GM12872 (cell line): ENCODE data around the gene HDX.

Source experiments
- CTCF ChIP-seq: IDR thresholded peaks from 3 replicates; pipeline ENCODE4 v1.5.1; 2011; ENCODE audit warnings: low read depth, mild to moderate bottlenecking, low read length, moderate library complexity; ENCODE audit not compliant: insufficient read depth

HDX gene

GRCh38 chrX:84335121-84335520, 167.1 kb downstream of the HDX start:
- no peak for TF ChIP-seq CTCF

GRCh38 chrX:84322083-84322827, 180.0 kb downstream of the HDX start:
- TF ChIP-seq CTCF: no peak

GRCh38 chrX:84320614-84321013, 181.6 kb downstream of the HDX start:
- no peak for TF ChIP-seq CTCF

GRCh38 chrX:84320023-84320422, 182.2 kb downstream of the HDX start:
- TF ChIP-seq CTCF: no peak

- TF ChIP-seq CTCF: no peak
Observed at GRCh38 chrX:84318661-84319060, 183.6 kb downstream of the HDX start.
